ENCODE measurements around the gene FBLN2. TPM values are rescaled to one million over a fixed set of nuclear protein-coding genes. Genes with fewer than 3 reads are reported as not detected.

The FBLN2 gene
- total RNA-seq, 2 experiments from 2014 or later = not detected

- no peak overlapping the region for H3K27ac Mint-ChIP-seq
- no peaks in the 10 kb centered on the region for H3K36me3 Mint-ChIP-seq
- no peaks in the 10 kb centered on the region for H3K9me3 Mint-ChIP-seq
- H3K27me3 Mint-ChIP-seq = peaks cover 14% of the 10 kb centered on the region
- ChIA-PET CTCF (interaction anchor here (0.6 to 17.5 kb wide), 11 partner anchors 8 to 560 kb away, joined by 3 to 567 read pairs (median 8); partner anchors contain the start of genes HDAC11 and WNT7A), POLR2A (no interaction called here)
- peaks cover 40% of the 10 kb centered on the region for H3K4me1 Mint-ChIP-seq (ENCODE audit: low read depth)
- no peak overlapping the region for H3K4me3 Mint-ChIP-seq
- no peak for DNase-seq
- intact Hi-C loops (cut with micrococcal nuclease) = no loop called here
Observed at GRCh38 chr3:13651775-13652428, 103.0 kb downstream of the FBLN2 start.

- Mint-ChIP-seq H3K27me3 (peaks cover 13% of the 10 kb centered on the region), H3K4me1 (ENCODE audit: low read depth) (peaks cover 39% of the 10 kb centered on the region), H3K27ac (no peak overlapping the region), H3K36me3 (no peaks in the 10 kb centered on the region), H3K4me3 (no peak overlapping the region), H3K9me3 (no peaks in the 10 kb centered on the region)
- intact Hi-C loops (cut with micrococcal nuclease) = no loop called here
- POLR2A ChIA-PET = no interaction called here
- DNase-seq = no peak
- CTCF ChIA-PET = interaction anchor here (0.6 to 17.5 kb wide), 7 partner anchors 15 to 476 kb away, joined by 3 to 567 read pairs (median 8); partner anchors contain the start of genes HDAC11 and WNT7A
Observed at GRCh38 chr3:13652728-13653127, 103.8 kb downstream of the FBLN2 start.

GRCh38 chr3:13653631-13654279 lies 104.8 kb downstream of the FBLN2 start:
- Mint-ChIP-seq H3K27me3 (peaks cover 12% of the 10 kb centered on the region), H3K36me3 (no peaks in the 10 kb centered on the region), H3K9me3 (no peaks in the 10 kb centered on the region), H3K4me3 (no peak overlapping the region), H3K27ac (peak overlapping the region; percentile 0), H3K4me1 (ENCODE audit: low read depth) (peaks cover 34% of the 10 kb centered on the region)
- CTCF ChIA-PET = interaction anchor here (1.0 to 17.5 kb wide), 5 partner anchors 18 to 233 kb away, joined by 3 to 567 read pairs (median 4); partner anchors contain the start of gene WNT7A
- DNase-seq = peak; percentile 57
- intact Hi-C loops (cut with micrococcal nuclease) = no loop called here
- POLR2A ChIA-PET = interaction anchor here (0.8 kb wide), 1 partner anchor 234 kb away, joined by 3 read pairs; no protein-coding TSS in a partner anchor

GRCh38 chr3:13654330-13655060 lies 105.6 kb downstream of the FBLN2 start:
- H3K27ac Mint-ChIP-seq = no peak overlapping the region
- intact Hi-C loops (cut with micrococcal nuclease) = no loop called here
- H3K27me3 Mint-ChIP-seq = peaks cover 12% of the 10 kb centered on the region
- DNase-seq = peak; percentile 61
- POLR2A ChIA-PET = interaction anchor here (0.8 to 1.0 kb wide), 2 partner anchors 226 to 234 kb away, joined by 3 read pairs; partner anchors contain the start of gene WNT7A
- no peak overlapping the region for H3K4me3 Mint-ChIP-seq
- CTCF ChIA-PET = interaction anchor here (0.6 to 17.5 kb wide), 14 partner anchors 13 to 251 kb away, joined by 3 to 567 read pairs (median 4); partner anchors contain the start of genes HDAC11 and WNT7A
- H3K36me3 Mint-ChIP-seq = no peaks in the 10 kb centered on the region
- peaks cover 34% of the 10 kb centered on the region for H3K4me1 Mint-ChIP-seq (ENCODE audit: low read depth)
- no peaks in the 10 kb centered on the region for H3K9me3 Mint-ChIP-seq

DNA sequence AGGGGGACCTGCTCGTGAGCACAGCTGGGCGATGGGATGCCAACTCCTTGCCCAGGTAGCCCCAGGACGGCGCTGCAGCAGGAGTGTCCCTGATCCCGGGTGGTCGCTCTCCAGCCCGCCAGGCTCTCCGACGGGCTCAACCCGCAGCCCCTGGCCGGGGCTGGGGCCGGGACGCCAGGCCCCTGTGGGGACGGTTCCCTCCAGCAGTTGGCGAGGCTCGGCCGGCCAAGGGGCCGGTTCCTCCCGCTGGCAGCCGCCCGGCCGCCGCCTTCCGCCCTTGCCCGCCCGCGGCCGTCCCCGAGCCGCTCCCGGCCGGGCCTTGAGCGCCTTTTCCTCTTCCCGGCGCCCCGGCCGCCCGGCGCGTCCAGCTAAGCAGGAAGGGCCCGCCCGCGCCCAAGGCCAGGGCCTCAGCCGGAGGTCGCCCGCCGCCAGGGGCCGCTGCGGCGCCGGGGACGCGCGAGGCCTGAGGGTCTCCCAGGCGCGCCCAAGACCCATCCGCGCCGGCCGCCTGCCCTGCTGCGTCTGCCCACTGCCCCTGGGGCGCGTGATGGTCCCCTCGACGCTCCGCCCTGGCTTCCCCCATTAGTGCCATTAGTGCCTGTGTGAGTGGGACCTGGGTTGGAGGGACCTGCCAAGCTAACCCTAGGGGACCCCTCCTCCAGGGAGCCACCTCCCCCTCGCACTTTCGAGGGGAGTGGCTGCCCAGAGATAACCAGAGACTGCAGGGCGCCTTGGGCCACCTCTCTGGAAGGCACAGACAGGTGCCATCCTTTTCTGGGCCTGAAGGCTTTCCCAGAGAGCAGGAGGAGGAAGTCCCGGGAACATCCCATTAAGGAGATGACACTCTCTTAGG lies 106.4 kb downstream of the FBLN2 start:
- CTCF ChIA-PET = interaction anchor here (0.6 to 17.5 kb wide), 14 partner anchors 12 to 1781 kb away, joined by 3 to 567 read pairs (median 4); partner anchors contain the start of genes HDAC11 and WNT7A
- peaks cover 12% of the 10 kb centered on the region for H3K27me3 Mint-ChIP-seq
- no peak overlapping the region for H3K4me3 Mint-ChIP-seq
- H3K9me3 Mint-ChIP-seq = no peaks in the 10 kb centered on the region
- POLR2A ChIA-PET = interaction anchor here (1.0 kb wide), 1 partner anchor 225 kb away, joined by 3 read pairs; the partner anchor contains the start of gene WNT7A
- intact Hi-C loops (cut with micrococcal nuclease) = no loop called here
- peak; percentile 41 for DNase-seq
- H3K27ac Mint-ChIP-seq = no peak overlapping the region
- peaks cover 32% of the 10 kb centered on the region for H3K4me1 Mint-ChIP-seq (ENCODE audit: low read depth)
- H3K36me3 Mint-ChIP-seq = no peaks in the 10 kb centered on the region

GRCh38 chr3:13656584-13657301 lies 107.8 kb downstream of the FBLN2 start:
- intact Hi-C loops (cut with micrococcal nuclease) = loop anchor here (1.0 kb wide), 2 partner anchors 224 to 229 kb away; partner anchors contain the start of gene WNT7A
- ChIA-PET POLR2A (no interaction called here), CTCF (interaction anchor here (0.5 to 17.5 kb wide), 31 partner anchors 8 to 519 kb away, joined by 3 to 567 read pairs (median 4); partner anchors contain the start of genes HDAC11 and WNT7A)
- Mint-ChIP-seq H3K9me3 (no peaks in the 10 kb centered on the region), H3K27ac (no peak overlapping the region), H3K36me3 (no peaks in the 10 kb centered on the region), H3K4me3 (no peak overlapping the region), H3K4me1 (ENCODE audit: low read depth) (peaks cover 29% of the 10 kb centered on the region), H3K27me3 (peaks cover 12% of the 10 kb centered on the region)
- no peak for DNase-seq

DNA sequence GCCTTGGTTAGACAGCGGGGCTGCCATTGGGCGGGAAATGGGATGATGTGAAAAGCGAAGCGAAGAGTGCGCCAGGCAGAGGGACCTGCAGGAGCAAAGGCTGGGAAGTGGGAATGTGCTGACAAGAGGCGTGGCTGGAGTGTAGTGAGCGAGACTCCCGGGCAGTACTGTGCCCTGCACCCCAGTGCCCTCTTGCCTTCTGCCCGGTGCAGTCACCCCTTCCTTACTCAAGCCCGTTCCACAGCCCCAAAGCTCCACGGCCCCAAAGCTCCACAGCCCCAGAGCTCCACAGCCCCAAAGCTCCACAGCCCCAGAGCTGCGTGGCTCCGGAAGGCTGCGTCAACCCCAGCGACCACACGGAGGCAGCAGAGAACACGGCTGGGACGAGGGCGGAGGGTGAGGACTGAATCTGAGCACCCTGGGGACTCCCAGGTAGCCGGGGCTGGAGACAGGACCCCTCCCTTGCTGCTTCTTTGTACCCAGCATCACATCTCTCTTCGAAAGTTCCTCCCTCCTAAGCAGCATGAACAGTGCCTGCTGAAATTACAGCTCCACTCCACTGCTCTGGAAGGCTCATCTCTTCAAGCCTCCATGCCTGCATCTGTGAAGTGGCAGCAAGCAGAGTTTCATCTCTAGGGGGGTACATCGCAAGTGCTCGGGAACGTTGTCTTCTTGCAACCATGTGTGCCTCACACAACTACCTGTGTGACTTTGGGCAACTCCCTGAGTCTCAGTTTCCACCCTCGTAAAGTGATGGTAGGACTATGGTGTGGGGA lies 108.9 kb downstream of the FBLN2 start:
- Mint-ChIP-seq H3K4me3 (no peak overlapping the region), H3K27me3 (peaks cover 12% of the 10 kb centered on the region), H3K9me3 (no peaks in the 10 kb centered on the region), H3K4me1 (ENCODE audit: low read depth) (peaks cover 27% of the 10 kb centered on the region), H3K27ac (no peak overlapping the region), H3K36me3 (no peaks in the 10 kb centered on the region)
- ChIA-PET CTCF (interaction anchor here (0.6 to 17.5 kb wide), 42 partner anchors 9 to 518 kb away, joined by 3 to 567 read pairs (median 3); partner anchors contain the start of genes HDAC11 and WNT7A), POLR2A (no interaction called here)
- peak; percentile 75 for DNase-seq
- intact Hi-C loops (cut with micrococcal nuclease) = loop anchor here (1.0 kb wide), 2 partner anchors 222 to 227 kb away; partner anchors contain the start of gene WNT7A

DNA sequence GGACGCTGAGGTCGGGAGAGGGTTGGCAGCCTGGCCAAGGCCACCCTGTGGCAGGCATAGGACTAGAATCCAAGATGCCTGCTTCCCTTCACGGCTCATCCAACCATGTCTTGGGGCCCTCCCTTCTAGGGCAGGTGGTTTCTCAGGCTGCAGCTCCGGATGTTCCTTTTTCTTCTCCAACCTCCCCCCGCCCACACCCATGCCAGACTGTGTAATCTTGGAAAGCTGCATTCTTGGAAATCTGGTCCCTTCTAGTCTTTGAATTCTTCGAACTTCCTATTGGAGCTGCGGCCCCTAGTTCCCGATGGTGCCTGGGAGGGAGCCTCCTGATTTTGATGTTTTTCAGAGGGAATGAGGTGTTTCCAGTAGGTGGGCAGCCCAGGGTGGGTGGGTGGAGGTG lies 109.8 kb downstream of the FBLN2 start:
- H3K4me1 Mint-ChIP-seq (ENCODE audit: low read depth) = peaks cover 21% of the 10 kb centered on the region
- POLR2A ChIA-PET = no interaction called here
- H3K36me3 Mint-ChIP-seq = no peaks in the 10 kb centered on the region
- intact Hi-C loops (cut with micrococcal nuclease) = no loop called here
- no peak overlapping the region for H3K27ac Mint-ChIP-seq
- H3K4me3 Mint-ChIP-seq = no peak overlapping the region
- DNase-seq = no peak
- CTCF ChIA-PET = interaction anchor here (1.1 to 17.5 kb wide), 11 partner anchors 10 to 242 kb away, joined by 3 to 567 read pairs (median 4); partner anchors contain the start of gene WNT7A
- H3K27me3 Mint-ChIP-seq = peaks cover 12% of the 10 kb centered on the region
- H3K9me3 Mint-ChIP-seq = no peaks in the 10 kb centered on the region

- no peak for DNase-seq
- Mint-ChIP-seq H3K4me3 (no peak overlapping the region), H3K9me3 (no peaks in the 10 kb centered on the region), H3K27ac (no peak overlapping the region), H3K36me3 (no peaks in the 10 kb centered on the region), H3K4me1 (ENCODE audit: low read depth) (peaks cover 14% of the 10 kb centered on the region), H3K27me3 (peaks cover 12% of the 10 kb centered on the region)
- ChIA-PET POLR2A (no interaction called here), CTCF (interaction anchor here (1.1 to 17.5 kb wide), 6 partner anchors 8 to 227 kb away, joined by 3 to 567 read pairs (median 22); partner anchors contain the start of gene WNT7A)
- intact Hi-C loops (cut with micrococcal nuclease) = no loop called here
Observed at GRCh38 chr3:13659221-13659969, 110.5 kb downstream of the FBLN2 start.
